GM21619 (cell line): Measurements from ENCODE around the gene LATS2.

Experiments used
- ATAC-seq: cut with Tn5 transposase; IDR thresholded peaks from one replicate; pipeline ENCODE4 v1.9.1; 2021; ENCODE audit not compliant: unreplicated experiment

Gene LATS2

DNA sequence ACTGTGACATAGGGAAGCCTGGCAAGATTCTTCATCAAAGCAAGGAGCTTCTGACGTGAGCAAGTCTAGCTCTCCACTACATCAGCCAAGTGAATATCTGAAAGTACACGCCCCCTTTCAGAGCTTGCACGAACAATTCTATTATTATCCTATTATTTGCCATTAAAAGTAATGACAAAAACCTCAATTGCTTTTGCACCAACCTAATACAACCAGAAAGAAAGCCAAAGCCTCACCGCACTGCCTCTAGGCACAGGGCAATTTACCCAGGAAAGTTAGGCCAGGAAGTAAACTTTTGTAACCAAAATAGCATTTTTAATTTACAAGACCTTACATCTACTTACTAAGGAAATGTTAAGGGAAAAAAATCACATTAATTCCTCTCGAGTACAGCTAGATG is 41.2 kb downstream of the LATS2 start:
- ATAC-seq, result no peak

DNA sequence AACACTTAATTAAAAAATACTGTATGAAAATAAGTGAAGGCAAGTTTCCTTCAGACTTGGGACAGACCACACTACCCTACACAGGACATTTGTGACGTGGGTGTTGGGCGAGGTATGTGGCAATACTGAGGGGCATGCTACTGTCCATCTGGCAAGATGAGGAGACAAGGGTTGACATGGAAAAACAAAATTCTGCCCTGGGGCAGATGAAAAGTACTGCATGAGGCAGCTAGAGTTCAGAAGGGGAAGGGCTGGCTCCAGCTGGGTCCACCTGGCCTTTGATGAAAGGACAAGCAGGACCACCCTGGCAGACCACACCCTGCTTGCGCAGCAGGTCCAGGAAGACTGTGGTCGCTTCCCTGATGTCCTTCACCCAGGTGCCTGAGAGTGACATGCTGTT is 43.2 kb downstream of the LATS2 start:
- ATAC-seq, result no peak

DNA sequence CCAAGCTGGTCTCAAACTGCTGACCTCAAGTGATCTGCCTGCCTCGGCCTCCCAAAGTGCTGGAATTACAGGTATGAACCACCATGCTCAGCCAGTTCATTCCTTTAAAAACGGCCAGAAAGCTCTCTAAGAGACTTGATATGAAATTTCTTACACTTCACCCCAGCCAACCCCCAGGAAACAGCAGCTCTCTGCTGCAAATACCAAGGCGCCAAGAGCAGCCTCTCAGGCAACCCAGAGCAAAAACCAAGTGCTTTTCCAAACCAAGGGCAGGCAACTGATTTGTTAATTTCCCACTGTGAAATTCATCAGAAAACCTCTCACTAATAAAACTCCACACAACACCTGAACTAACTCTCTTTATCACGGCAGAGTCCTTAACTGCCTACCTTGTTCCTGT is 44.9 kb downstream of the LATS2 start:
- no peak for ATAC-seq

DNA sequence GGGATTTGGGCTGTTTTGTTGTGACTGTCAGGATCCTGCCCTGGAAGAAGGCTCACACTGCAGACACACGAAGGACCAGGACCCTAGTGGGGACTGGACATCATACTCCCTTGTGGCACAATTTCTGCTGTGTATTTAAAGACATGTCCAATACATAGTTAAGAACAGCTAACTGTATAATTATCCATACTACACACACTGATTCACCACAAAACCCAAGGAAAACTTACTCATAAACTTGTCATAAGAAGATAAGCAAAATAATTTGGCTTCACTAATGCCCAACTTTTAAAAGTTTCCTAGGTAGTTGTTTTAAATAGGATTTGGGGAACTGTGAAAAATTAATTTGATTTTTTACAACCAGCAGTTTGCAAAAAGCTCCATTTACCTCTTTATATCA is 46.1 kb downstream of the LATS2 start:
- ATAC-seq, result no peak

DNA sequence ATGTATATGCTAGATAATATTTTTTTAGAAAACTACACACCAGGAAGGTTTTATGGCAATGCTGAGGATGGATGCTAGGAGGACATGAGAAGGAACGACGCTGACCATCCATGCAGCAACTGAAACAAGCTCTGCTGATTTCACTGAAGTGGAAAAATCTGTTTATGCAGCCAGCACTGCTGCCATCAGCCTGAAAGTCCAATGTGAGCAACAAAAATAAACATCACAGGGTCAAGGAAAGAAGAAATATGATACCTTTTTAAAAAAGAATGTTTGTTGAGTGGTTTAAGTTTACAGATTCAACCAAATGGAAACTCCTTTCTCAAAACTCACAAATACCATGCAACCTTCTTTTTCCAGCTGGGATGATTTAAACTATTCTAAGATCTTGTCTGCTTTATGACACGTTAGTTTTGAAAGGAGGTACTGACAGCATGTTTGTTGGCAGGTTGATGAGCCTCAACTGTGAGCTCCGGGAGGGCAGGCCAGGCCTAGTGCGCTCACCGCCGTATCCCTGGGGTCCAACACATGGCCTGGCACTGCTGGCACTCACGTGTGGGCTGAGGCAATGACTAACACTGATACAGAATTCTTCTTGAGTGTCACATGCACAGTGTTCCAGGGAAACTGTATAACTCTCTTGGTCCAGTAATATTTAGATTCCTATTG is 46.8 kb downstream of the LATS2 start:
- no peak for ATAC-seq

DNA sequence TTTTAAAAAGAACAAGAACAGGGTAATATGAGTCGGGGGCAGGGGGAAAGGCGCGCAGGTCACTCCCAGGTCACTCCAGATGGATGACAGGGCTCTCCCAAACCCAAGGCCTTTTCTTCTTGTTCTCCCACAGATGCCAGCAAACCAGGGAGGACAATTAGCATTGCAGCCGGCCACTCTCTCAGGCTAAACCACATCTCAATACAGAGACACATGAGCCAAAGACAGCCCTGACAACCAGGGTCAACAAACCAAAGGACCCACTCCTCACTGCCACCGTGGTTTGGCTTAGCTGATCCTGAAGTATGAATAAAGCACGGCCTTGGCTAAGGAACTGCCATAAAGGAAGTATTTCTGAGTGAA is 47.3 kb downstream of the LATS2 start:
- no peak for ATAC-seq

DNA sequence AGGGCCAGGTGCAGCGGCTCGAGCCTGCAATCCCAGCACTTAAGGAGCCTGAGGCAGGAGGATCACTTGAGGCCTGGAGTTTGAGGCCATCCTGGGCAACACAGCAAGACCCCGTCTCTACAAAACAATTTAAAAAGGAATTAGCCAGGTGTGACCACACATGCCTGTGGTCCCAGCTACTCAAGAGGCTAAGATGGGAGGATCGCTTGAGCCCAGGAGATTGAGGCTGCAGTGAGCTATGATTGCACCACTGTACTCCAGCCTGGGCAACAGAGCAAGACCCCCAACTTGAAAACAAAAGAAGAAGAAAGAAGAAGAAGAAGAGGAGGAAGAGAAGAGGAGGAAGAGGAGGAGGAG is 47.7 kb downstream of the LATS2 start:
- no peak for ATAC-seq

DNA sequence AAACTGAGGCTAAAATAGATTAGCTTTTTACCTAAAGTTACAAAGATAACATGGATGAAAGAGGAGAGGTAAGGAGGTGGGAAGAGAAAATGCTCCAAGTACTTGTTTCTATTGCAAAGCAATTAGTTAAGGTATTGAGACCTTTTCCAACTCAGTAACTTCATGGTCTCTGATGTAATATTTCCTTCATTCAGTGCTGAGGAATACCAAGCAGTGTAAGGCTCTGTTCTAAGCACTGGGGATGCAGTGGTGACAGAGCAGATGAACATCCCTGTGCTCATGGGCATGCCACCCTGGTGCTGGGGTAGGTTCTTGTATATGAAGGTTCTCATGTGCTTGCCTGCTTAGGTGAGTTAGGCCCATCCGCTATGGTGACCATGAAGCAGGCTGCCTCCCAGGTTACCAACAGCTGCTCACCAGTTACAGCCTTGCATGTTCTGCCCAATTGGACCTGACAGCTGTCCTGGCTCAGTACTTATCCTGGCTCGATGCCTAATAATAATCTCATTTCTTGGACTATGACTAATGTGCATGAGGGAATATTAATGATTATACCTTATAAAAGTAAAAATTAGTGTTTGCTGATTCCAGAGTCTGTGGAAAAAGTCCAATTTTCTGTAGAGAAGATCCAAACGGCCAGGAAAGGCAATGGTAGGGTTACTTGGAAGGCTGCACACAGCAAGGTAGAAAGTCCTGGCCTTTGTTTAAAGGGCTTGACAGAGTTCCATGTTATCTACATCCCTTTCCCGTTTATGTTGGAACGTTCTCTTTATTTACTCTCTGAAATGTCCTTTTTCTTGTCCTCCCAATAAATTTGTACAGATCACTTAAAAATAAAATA is 48.3 kb downstream of the LATS2 start:
- ATAC-seq, result no peak

DNA sequence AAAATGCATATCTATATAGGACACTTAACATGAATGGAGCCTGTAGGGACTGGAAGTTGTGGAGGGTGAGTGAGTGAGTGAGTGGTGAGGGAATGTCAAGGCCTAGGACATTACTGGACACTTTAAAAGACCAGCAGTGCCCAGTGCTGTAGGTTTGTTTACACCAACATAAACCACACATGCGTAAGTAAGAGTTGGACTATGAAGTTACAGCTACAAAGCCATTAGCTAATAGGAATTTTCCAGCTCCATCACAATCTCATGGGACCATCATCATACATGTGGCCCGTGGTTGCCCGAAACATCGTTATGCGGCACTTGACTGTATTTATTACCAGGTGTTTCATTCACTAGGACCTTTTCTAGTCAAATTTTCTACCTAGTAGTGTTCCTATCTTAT is 49.2 kb downstream of the LATS2 start:
- ATAC-seq, result no peak

DNA sequence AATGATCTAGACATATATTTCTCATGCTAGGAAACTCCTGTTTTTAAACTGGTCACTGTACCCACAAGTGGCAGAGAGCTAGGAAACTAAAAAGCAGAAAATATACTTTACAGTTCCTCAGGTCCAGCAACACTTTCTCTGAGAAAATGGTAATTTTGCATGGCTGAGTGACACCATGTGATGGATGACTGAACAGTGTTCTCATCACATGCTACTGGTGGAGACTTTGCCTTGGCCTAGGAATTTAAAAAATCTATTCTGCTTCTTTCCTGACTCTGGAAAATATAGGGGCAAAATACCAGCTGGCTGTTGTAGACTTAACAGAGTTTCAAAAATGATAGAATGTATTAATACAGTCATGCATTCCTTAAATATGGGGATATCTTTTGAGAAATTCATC is 50.0 kb downstream of the LATS2 start:
- ATAC-seq, result no peak

DNA sequence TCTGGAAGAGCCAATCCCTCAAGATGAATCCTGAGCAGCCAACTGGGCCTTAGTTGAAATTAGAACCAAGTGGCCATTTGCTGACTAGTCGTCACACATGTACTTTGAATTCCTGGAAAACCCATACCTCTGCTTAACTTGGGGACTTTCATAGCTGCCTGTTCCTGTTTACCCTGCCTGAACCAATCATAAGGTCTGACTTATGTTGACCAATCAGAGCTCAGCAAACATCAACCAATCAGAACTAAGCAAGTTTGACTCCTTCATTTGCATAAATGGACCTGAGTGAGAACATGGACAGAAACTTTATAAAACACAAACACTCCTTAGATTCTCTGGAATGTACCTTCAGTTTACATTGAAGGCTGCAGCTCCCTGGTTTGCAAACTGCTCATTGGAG is 50.8 kb downstream of the LATS2 start:
- no peak for ATAC-seq

DNA sequence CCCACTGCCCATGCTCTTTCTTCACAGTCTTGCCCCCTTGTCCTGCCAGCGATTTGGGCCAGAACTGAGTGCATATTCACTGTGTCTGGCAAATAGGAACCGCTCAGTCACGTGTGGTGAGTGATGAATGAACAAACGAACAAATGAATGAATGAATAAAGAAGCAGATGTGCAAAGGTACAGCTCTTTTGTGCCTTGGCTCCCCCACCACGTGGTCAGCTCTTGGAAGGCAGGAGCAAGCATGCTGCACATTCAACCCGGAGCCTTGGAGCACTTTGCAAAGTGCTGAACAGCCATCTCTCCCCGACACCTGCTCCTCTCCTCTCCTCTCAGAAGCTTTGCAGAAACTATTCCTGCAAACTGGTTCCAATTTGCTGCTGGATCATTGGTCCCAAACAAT is 52.4 kb downstream of the LATS2 start:
- no peak for ATAC-seq

DNA sequence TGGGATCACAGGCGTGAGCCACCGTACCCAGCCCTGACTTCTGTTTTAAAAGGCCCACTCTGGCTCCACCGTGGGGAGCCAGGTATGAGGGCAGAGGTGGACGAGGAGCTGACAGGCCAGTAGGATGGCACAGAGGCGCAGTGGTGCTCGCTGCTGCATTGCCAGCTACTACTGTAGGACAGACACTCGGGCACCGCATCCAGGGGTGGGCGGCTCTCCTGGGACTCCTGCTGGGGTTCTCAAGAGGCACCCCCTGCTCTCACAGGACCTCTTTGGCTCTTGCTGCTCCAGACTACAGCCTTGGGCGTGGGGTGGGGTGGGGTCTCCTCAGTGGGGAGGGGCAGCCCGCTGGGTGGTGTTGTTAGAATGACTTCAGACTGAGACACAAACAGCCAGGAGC is 53.4 kb downstream of the LATS2 start:
- ATAC-seq, result no peak

DNA sequence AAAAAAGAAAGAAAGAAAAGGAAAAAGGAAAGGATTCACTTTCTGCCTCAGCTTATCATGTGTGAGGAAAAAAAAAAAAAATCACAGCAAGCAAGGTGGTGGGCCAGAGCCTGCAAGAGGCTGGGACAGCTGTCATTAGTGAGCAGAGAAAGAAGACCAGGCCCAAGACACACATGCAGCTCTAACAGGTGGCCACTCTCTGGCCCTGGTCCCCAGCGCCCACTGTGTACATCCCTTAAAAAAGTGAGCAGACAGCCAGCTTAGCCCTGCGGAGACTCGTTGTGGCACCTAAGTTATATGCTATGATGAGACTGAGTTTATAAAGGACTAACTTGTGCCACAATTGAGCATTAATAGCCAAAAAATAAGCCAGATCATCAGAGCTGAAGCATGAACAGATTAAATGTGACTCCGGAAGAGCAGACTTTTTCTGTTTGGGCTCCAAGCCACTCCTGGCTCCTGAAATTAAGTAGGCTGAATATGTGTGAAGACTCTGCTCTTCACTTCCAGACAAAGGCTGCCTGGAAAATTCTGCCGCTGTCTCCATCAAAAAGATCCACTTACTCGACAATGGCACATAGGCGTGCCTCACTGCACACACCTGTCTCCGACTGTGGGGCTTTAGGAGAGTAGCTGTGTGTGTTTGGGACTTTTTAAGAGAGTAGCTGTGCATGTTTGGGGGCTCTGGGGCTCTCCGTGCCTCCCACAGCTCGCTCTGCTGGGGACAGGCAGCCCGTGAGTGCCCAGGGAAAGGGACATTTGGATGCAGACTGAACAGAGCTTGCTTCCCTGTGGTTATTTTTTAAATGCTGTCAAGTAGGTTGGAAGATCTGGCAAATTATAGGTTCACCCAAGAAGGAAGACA is 55.0 kb downstream of the LATS2 start:
- ATAC-seq, result no peak

DNA sequence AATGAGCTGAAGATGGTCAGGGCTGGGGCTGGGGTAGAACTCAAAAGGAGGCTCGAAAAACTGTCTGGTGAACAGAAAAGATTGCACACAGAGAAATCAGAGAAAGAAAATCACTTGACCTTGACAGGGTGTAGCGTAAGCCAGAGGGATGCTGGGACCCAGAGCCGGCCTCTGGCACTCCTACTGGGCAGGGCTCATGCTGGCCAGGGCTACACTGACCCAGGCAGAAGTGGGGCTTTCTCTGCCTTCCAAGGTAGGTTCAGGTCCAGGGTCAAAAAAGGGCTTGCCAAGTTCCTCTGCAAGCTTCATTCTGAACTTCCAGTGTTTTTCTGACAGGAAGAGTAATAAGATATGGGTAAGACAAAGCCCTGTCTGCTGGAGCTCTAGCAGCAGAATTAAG is 56.2 kb downstream of the LATS2 start:
- no peak for ATAC-seq

DNA sequence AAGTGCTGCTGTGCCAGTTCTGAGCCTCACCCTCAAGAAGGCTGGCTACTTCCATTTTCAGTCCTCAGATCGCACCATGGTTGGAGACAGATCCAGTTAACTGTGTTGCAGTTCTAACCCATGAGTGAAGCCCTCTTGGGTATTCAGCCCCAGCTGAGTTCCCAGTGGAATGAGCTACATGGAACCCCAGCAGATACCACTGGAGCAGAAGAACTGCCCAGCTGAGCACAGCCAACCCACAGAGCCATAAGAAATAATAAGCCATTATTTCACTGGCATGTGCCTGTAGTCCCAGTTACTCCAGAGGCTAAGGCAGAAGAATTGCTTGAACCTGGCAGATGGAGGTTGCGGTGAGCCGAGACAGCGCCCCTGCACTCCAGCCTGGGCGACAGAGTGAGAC is 59.9 kb downstream of the LATS2 start:
- no peak for ATAC-seq

DNA sequence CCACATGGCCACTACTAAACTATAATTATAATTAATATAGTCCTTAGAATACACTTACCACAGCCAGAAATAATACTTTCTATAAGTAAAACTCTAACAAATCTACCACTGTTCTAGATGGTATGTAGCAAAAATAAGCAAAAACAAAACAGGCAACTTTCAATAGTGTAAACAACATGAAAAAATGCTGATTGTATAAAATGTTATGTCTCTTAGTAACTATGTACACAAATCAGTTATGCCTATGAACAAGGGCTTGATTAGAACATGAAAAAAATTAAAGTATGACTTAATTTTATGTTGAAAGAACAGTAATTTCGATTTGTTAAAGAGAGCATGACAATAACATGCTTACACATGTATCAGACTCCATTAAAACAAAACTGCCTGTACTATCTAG is 60.7 kb downstream of the LATS2 start:
- ATAC-seq, result no peak

DNA sequence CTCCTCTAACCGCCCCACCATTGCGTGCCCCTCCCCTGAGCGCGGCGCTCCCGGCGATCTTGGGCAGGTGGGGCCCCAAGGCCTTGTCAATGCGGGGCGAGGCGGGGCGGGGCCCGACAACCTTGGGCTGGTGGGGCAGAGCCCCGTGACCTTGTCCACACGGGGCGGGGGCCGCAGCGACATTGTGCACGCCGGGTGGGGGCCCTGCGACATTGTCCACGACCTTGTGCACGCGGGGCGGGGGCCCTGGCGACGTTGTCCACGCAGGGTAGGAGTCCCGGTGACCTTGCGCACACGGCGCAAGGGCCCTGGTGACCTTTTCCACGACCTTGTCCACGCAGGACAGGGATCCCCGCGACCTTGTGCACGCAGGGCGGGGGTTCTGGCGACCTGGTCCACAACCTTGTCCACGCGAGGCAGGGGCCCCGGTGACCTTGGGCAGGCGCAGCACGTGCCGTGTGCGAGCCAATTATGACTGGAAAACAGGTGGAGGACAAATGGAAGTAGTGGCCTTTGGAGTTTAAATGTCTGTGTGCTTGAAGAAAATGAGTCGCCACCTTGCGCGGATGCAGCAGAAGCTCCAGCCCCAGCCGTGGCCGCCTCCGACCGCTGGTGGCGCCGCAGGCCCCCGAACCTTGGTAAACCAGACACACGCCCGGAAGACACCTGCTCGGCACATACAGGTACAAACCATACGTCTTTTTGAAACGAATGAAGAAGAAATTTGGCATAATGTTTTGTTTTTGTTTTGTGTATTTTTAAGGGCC is 62.6 kb downstream of the LATS2 start:
- ATAC-seq, result no peak

DNA sequence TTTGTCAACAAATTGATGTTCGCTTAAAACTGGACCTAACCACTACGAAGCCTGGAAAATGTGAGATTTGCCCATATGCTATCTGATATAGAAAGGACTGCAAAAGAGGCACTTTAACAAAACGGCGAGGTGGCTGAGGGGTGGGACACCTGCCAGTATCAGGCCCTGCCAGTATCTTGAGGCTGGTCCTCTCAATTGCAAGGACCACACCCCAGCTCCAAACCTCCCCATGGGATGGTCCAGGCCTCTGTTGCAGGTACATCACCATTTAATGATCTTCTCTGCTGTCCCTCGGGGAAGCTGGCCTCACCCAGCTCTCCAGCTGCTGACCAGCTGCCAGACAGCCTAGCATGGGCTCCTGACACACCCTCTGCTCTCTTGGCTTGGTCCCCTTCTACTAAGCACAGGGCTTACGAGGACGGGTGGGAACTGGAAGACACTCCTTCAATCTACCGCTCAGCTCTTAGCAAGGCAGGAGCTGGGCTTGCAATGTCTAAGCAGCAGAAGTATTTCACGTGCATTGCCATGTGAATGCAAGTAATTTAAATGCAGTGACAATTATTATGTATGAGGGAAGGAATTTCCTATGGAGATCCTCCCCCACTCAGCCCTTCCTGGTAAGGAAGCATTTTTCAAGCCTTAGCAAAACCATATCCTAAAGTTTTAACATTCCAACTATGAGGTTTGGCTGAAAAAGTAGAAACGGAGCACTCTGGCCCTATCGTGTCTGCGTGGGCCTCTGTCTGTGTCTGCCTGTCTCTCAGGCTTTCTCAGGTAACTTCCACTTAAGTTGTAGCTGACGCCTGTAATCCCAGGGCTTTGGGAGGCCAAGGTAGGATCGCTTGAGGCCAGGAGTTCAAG is 63.9 kb downstream of the LATS2 start:
- ATAC-seq, result no peak

DNA sequence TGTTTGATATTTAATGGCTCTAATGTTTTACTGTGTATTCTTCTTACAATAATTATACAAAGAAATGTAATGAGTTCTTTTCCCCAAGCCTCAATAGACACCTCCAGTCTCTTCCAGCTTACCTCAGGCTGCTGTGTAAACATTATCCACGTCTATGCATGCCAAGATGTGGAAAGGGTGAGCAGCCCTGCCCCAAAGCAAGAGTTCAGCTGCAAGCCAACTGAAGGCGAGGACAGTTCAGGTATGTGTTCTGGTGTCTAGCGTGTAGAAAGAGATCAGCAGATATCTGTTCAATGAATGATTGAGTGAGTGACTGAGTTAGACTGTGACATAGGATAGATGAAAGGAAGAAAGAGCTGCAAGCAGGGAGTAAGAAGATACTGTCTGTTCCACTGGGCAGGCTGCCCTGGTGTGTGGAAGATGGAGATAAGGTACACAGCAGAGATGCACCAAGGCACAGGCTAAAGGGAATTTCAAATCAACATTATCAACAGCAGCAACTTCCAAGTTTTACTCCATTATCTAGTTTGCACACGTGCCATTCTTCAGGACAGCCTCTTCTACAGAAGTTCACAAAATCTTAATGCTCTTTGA is 66.0 kb downstream of the LATS2 start:
- no peak for ATAC-seq
